Activated T-cell treated with anti-CD3 and anti-CD28 coated beads for 48 hours (primary cell): ENCODE measurements around the gene TIAM1.
A peak's percentile ranks its signal among the peaks of the same experiment; 100 is the strongest.

Experiments
- DNase-seq: peaks from one replicate; pipeline ENCODE4 v3.0.0-alpha.2; 2020; ENCODE audit warnings: low read depth

Gene TIAM1

DNA sequence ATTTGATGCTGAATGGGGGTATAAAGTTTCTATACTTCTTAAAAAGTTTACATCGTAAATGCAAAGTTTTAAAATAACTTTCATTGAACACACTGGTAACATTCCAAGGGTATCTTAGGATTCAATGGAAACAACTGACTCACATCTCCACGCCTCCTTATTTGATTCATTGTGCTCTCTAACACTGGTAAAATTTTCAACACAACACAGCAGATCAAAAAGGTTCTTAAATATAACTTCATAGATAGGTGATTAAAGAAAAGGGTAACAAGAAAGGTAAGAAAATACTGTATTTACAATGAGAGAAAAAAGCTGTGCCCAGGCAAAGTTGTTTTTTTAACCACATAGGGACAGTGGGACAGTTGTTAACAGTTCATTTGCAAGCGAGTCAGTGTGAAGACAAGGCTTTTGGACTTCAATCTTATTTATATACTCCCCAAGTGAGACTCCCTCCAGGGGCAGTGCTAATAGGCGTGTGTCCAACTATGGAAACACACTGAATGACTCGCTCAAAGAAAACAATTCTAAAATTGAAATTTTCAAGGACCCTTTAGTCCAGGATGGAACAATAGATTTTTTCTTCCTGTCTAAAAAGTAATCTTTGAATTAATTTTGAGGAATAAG lies 140.5 kb downstream of the TIAM1 start:
- DNase-seq: no peak

- DNase-seq: no peak
Observed at GRCh38 chr21:31201548-31201947, 142.5 kb downstream of the TIAM1 start.

- no peak for DNase-seq
Observed at GRCh38 chr21:31201144-31201543, 142.9 kb downstream of the TIAM1 start.

GRCh38 chr21:31198575-31198974 lies 145.5 kb downstream of the TIAM1 start:
- no peak for DNase-seq

DNA sequence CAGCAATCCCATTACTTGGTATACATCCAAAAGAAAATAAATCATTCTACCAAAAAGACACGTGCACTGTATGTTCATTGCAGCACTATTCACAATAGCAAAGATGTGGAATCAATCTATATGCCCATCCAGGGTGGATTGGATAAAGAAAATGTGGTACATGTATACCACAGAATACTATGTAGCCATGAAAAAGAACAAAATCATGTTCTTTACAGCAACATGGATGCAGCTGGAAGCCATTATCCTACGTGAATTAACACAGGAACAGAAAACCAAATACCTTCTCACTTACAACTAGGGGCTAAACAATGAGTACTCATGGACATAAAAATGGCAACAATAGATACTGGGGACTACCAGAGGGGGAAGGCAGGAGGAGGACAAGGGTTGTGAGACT lies 147.3 kb downstream of the TIAM1 start:
- DNase-seq: no peak

DNA sequence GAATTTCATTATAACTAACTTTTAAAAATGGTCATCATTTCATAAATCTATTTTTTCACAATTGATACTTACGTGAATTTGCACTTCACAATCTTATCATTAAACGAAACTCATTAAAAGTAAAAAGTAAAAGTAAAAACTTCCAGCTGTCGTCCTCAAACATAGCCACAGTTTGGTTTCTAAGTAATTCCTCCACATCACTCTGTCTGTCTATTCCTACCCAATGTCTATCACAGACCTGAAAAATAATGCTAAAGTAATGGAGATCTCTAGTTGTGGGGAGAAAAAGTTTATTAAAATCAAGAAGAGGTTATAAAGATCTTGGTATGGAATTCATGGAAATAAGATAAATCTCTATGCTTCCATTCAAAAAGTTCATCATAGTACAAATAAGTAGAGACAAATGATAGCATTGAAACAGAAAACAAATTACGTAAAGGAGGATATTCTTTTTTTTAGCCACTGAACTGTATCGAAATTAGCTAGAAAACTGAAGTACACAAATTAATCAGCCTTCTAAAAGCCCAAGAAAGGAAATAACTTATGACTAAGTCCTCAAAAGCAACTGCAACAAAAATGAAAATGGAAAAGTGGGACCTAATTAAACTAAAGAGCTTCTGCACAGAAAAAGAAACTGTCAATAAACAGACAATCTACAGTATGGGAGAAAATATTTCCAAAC lies 148.6 kb downstream of the TIAM1 start:
- DNase-seq: no peak

DNA sequence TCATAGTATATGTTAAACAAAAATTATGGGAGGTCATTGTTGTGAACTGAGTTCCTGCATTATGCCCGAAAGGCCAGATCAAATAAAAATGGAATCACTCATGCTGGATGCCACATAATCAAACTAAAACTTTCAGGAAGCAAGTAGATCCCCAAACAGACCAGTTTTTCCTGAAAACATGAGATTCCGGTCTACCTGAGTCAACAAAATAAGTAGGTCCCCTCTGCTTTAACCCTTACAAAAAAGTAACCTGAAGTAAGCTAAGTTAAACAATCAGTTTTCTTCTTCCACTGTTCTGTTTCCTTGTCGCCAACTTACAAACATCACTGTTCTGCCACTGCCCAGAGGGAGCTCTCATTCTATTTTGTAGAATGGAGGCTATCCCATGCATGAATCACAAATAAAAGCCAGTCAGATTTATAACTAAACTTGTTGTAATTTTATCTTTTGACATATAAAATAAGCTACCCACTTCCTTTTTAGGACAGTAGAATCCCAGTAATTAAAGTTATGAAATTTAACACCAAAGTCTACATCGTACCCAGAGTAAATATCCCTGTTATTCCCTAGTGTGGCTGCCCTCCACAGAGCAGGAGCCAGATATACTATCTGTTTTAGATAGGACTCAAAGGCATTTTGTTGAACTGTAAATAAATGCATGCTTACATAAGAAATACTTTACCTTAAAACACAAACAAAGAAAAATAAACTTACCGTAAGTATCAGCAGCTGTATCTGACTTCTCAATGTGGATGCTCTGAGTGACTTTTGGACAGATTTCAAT lies 149.4 kb downstream of the TIAM1 start:
- no peak for DNase-seq

GRCh38 chr21:31193761-31194160 lies 150.3 kb downstream of the TIAM1 start:
- DNase-seq: no peak

- DNase-seq: no peak
Observed at GRCh38 chr21:31191553-31191952, 152.5 kb downstream of the TIAM1 start.

DNA sequence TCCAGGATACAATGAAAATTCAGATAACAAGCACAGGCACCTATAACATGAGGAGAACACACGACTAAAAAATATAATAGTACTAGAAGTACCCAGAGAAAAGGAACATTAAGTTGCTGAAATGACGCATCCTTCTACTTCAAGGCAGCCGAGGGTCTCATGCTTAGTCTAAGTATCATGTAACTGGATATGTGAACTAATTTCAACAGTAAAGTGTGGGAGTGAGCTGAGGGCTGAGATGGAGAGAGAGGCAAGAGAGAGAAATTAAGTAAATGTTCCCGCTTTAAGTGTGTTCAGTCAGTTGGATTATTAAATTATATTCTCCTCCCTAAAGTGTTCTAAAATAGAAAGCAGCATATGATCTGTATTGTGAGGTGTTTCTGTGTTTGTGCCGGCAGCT lies 153.5 kb downstream of the TIAM1 start:
- DNase-seq: no peak

DNA sequence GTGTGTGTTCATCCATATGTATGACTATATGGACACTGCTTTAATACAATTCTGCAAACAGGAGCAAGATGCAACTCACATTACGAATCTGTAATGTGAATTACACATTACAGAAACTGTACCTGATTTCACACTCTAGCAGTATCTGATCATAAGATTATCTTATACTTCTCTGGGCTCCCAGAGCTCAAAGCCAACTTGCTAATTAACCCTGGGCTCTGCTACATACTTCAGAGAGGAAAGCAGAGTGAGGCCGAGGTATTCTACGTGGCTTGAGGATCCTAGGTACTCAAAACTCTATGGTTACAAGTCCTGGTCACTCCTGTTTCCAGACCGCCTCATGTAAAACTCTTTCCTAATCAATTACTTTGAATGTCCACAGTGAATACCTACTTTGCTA lies 156.6 kb downstream of the TIAM1 start:
- DNase-seq: no peak

DNA sequence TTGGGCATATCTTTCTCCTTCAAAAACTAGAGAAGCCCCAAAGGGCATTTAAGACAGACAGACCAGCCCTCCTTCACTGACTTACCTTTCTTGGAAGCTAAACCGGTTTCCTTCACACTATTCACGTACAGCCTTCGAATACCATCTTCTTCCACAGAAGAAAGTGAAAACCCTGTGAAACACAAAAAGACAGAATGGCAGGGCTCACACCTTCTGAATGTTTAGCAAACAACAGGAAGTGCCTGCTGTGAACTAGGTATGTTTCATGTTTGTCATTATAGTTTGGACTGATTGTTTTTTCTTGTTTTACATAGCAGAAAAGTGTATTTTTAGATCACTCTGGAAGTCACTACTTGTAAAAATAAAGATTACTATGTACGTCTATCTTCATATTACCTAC lies 157.1 kb downstream of the TIAM1 start:
- no peak for DNase-seq

GRCh38 chr21:31185663-31186062 lies 158.4 kb downstream of the TIAM1 start:
- no peak for DNase-seq

GRCh38 chr21:31184876-31185275 lies 159.2 kb downstream of the TIAM1 start:
- DNase-seq: no peak

DNA sequence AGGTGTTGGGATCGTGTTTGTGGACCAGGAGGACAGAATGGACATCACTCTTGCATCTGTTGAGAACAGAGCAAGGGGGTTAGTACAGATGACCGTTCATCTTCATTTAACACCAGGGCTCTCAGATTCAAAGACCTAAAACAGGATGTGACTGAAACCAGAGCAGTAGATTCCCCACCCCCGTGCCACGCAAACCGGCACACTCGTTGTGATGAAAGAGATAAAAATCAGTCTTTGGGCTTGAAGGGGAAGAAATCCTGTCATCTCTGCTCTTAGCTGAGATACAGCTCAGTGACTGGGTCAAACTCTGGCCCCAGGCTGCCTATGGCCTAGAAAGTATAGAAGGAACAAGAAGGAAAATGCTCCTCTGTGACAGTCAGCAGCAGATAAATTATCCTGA lies 159.6 kb downstream of the TIAM1 start:
- DNase-seq: peak; percentile 74

- peak; percentile 57 for DNase-seq
Observed at GRCh38 chr21:31182231-31183140, 161.6 kb downstream of the TIAM1 start.

DNA sequence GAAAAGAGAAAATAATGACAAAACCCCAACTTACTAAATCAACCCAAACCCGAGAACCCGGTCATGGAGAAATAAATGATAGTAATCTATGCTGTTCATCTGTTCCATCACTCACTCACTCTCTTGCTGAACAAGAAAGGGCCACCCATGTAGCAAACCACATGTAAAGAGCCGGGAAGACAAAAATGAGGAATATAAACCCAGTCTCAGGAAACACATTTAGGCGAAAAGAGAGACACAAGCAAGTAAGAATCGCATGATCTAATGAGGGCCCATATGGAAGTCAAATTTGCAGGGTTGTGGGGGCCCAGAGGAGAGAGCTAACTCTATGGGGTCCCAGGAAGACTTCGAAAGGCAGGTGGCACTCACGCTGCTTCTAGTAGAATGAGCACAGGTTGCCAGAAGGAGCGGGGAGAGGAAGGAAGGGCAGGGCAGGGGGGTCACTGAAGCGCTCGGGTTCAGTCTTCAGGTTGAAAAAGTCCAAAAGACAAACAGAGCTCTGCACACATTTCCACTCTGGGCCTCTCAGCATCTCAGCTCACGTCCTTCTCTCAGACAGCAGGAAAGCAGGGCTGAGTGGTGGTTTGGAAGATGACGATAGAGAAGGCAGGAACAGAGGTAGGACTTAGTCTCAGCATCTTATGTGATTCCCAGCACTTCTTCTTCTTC lies 162.8 kb downstream of the TIAM1 start:
- no peak for DNase-seq

DNA sequence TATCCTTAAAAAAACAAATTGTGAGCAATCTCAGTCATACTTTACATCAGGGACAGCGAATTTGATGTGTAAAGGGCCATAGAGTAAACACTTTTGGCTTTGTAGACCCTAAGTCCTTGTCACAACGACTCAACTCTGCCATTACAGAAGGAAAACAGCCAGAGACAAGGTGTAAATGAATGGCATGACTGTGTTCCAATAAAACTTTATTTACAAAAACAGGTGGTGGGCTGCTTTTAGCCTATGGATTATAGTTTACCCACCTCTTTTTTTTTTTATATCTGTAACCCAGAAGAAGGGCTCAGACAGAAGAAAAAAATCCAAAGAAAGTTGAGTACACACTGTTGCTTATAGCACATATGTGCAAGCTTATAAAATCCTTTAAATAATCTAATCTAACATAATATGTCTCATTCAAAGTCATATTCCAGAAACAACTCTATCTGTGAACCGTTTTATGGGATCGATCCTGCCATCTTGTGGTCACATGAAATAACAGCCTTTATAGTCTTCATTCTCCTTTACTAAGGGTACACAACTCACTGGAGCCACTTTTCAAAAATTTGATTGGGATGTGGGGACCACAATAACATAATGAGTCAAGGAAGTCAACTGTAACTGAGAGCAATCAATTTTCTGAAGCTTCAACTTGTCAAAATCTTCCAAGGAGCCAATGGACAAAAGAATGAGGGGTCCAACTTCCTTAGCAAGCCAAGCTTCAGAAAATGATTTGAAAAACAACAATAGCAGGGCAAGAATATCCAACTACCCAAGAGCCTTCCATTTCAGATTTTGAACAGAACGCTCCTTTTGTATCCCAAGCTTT lies 163.6 kb downstream of the TIAM1 start:
- no peak for DNase-seq

DNA sequence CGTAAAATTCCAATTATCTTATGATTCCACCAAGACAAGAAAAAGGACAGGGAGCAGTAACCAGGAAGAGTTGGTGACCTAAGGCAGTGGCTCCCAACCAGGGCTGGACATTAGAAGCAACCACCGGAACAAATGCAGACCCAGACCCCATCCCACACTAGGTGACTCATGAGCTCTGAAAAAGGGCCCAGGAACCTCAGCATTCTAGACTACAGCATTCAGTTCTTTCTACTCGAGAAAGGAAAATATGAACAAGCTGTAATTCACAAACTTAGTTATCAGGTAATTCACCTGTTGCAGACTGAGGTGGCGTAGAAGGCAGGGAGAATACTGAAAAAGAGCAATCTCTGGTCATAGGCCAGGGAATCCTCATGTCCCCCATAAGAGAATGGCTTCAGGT lies 167.3 kb downstream of the TIAM1 start:
- no peak for DNase-seq

- no peak for DNase-seq
Observed at GRCh38 chr21:31176080-31176551, 167.9 kb downstream of the TIAM1 start.
